KOPT-K1 (cell line): ENCODE measurements around the gene MAGOH.
"Not testable (repeated sequence)": the region's sequence is repeated elsewhere in the genome, so short reads cannot be mapped to it uniquely, and the experiment has no call there.

Experiments
- H3K27ac ChIP-seq: fragments of 200-600 bp; sonication (generic); 2 replicates; pipeline ENCODE4 v1.5.1; 2016; ENCODE audit warnings: antibody characterized with exemption, mild to moderate bottlenecking, low read depth, low read length; ENCODE audit not compliant: poor library complexity, severe bottlenecking
- H3K36me3 ChIP-seq: fragments of 200-600 bp; sonication (generic); 2 replicates; pipeline ENCODE4 v1.5.1; 2017; ENCODE audit warnings: antibody characterized with exemption, mild to moderate bottlenecking, low read length, moderate library complexity; ENCODE audit not compliant: insufficient read depth
- H3K9me3 ChIP-seq: fragments of 200-600 bp; sonication (generic); 2 replicates; pipeline ENCODE4 v1.5.1; 2017; ENCODE audit warnings: antibody characterized with exemption, low read length, mild to moderate bottlenecking; ENCODE audit not compliant: insufficient read depth, poor library complexity, severe bottlenecking

The MAGOH gene

DNA sequence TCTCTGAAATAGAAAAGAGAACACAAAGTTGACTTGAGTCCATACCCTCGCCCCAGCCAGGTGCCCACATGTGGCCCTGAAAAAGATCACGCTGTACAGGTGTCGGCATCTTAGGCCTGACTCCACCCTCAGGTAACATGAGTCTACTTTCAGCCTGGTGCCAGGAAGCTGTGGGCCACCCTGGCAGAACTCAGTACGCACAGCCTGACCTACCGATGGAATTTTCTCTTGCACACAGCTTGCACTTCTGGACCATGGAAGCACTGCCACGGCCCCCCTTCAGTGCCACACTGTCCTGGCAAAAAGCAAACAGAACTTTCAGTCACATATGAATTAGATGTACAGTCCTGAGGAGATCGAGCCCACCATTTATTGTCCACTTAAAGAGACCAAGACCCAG, 20.1 kb downstream of the MAGOH start:
- Histone ChIP-seq H3K36me3 (peaks cover 56% of the 10 kb centered on the region), H3K27ac (no peak overlapping the region), H3K9me3 (no peaks in the 10 kb centered on the region)

DNA sequence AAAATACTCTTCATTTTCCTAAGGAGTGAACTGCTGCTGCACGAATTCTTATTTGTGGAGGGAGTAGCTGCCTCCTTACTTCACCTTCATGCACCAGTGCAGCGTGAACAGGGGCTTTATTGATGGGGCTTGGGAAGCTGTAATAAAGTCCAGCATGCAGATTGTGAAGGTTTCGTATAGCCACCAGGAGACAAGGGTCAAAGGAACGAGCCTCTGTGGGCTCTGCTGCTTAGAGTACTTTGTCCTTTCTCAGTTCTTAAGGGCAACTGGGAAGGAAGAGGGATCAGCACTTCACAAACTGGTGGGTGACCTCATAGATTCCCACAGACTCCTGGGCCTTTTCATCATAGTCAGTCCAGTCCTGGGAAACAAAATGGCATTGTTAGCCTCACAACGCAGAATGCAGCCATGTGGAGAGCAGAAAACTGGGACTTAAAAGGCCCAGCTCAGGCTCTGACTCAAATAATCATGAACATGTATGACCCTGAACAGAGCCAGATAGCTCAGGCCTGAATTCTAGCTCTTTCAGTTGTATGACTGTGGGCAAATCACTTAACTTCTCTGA, 23.9 kb downstream of the MAGOH start:
- peaks cover 94% of the 10 kb centered on the region for H3K36me3 ChIP-seq
- no peak overlapping the region for H3K27ac ChIP-seq
- H3K9me3 ChIP-seq = no peaks in the 10 kb centered on the region

DNA sequence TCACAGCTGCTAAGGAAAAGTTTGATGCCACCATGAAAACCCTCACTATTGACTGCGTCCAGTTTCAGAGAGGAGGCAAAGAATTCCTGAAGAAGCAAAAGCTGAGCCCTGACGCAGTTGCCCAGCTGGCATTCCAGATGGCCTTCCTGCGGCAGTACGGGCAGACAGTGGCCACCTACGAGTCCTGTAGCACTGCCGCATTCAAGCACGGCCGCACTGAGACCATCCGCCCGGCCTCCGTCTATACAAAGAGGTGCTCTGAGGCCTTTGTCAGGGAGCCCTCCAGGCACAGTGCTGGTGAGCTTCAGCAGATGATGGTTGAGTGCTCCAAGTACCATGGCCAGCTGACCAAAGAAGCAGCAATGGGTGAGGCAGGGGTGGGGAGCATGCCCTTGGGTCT, 27.4 kb downstream of the MAGOH start:
- H3K27ac ChIP-seq = no peak overlapping the region
- H3K9me3 ChIP-seq = peaks cover 14% of the 10 kb centered on the region
- peaks cover 99% of the 10 kb centered on the region for H3K36me3 ChIP-seq

DNA sequence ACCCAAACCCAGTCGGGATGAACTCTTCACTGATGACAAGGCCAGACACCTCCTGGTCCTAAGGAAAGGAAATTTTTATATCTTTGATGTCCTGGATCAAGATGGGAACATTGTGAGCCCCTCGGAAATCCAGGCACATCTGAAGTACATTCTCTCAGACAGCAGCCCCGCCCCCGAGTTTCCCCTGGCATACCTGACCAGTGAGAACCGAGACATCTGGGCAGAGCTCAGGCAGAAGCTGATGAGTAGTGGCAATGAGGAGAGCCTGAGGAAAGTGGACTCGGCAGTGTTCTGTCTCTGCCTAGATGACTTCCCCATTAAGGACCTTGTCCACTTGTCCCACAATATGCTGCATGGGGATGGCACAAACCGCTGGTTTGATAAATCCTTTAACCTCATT, 28.0 kb downstream of the MAGOH start:
- peaks cover 20% of the 10 kb centered on the region for H3K9me3 ChIP-seq
- H3K27ac ChIP-seq = no peak overlapping the region
- H3K36me3 ChIP-seq = peaks cover 98% of the 10 kb centered on the region

DNA sequence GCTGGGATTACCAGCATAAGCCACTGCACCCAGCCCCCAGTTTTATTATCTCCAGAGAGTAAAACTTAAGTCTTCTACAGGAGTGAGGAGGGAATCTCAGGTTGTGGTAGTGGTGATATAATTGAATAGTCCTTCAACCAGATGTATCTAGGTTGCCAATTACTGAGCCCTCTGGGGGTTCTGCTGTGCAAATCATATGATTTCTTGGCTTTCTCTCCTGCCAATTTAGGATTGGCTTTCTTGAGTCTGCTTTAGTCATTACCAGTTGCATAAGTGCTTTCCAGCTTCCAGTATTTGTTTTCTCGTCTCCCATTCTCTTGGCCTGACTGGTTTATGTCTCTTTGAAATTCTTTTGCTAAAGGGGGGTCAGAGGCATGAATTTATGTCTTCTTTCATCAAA, 30.6 kb downstream of the MAGOH start:
- Histone ChIP-seq H3K27ac (no peak overlapping the region), H3K9me3 (peaks cover 27% of the 10 kb centered on the region), H3K36me3 (peaks cover 98% of the 10 kb centered on the region)

DNA sequence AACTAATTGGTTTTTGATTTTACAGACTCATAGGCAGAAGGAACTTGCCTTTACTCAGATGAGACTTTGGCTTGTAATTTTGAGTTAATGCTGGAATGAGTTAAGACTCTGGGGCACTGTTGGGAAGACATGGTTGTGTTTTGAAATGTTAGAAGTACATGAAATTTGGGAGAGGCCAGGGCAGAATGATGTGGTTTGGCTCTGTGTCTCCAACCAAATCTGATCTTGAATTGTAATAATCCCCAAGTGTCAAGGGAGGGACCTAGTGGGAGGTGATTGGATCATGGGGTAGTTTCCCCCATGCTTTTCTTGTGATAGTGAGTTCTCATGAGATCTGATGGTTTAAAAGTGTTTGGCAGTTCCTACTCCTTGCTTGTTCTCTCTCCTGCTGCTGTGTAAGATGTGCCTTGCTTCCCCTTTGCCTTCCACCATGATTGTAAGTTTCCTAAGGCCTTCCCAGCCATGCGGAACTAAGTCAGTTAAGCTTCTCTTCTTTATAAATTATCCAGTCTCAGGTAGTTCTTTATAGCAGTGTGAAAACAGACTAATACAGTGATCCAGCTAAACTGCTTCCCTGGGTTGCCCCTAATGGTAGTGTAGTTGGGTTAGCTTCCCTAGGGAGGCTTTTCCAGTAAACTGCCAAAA, 31.5 kb downstream of the MAGOH start:
- Histone ChIP-seq H3K9me3 (peaks cover 27% of the 10 kb centered on the region), H3K36me3 (peaks cover 98% of the 10 kb centered on the region)

DNA sequence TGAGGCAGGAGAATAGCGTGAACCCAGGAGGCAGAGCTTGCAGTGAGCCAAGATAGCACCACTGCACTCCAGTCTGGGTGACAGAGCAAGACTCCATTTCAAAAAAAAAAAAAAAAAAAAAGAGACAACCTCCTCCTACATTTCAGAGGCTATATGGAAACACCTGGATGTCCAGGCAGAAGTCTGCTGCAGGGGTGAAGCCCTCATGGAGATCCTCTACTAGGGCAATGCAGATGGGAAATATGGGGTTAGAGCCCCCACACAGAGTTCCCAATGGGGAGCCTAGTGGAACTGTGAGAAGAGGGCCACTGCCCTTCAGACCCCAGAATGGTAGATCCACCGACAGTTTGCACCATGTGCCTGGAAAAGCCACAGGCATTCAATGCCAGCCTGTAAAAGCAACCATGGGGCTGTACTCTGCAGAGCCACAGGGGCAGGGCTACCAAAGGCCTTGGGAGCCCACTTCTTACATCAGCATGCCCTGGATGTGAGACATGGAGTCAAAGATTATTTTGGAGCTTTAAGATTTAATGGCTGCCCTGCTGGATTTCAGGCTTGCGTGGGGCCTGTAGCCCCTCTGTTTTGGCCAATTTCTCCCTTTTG, 32.1 kb downstream of the MAGOH start:
- H3K27ac ChIP-seq = not testable (repeated sequence)
- Histone ChIP-seq H3K9me3 (peaks cover 27% of the 10 kb centered on the region), H3K36me3 (peaks cover 96% of the 10 kb centered on the region)

More for the DNA sequence above, 31.5 kb downstream of the MAGOH start:
- no peak overlapping the region for H3K27ac ChIP-seq

DNA sequence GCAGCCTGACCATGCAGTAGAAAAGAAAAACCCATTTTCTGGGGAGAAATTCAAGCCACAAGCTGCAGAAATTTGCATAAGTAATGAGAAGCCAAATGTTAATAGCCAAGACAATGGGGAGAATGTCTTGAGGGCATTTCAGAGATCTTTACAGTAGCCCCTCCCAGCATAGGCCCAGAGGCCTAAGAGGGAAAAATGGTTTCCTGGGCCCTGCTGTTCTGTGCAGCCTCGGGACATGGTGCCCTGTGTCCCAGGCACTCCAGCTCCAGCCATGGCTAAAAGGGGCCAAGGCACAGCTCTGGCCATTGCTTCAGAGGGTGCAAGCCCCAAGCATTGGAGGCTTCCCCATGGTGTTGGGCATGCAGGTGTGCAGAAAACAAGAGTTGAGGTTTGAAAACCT, 32.8 kb downstream of the MAGOH start:
- H3K27ac ChIP-seq = not testable (repeated sequence)
- Histone ChIP-seq H3K36me3 (peaks cover 96% of the 10 kb centered on the region), H3K9me3 (peaks cover 27% of the 10 kb centered on the region)

DNA sequence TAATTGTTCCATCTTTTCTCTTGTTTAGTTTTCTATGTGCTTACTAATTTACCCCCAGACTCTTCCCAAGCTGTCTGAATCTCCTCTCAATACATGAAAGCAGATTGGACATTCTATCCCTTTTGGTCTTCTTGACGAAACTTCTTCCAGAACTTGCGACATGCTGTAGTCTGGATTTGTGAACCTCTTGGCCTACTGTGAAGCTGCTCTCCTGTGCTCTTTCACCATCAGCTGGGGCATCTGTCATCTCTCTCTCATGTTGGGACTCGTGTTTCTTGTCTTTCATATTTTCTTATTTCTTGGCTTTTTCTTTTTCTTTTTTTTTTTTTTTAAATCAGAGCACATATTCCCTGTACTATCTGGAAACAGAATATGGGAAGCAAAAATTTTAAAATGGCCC, 34.9 kb downstream of the MAGOH start:
- Histone ChIP-seq H3K36me3 (peaks cover 77% of the 10 kb centered on the region), H3K27ac (no peak overlapping the region), H3K9me3 (peaks cover 27% of the 10 kb centered on the region)

DNA sequence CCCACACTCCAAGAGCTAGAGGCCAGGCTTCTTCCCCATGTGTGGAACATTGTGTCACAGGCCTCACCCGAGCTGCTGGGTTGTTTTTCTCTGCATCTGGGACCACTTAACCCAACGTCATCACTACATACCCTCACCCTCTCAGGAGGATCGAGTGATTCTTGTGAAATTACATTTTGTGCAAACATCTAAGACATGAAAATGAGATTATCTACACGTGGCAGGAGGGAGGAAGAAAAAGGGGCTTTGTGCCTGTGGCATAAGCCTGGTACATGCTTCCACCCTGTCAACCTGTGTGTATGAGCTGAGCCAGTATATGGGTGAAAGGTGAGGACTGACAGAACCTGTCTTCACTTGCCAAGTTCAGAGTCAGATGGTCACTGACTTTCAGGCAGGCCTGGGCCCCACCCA, 40.1 kb downstream of the MAGOH start:
- Histone ChIP-seq H3K27ac (no peak overlapping the region), H3K9me3 (no peaks in the 10 kb centered on the region), H3K36me3 (peaks cover 32% of the 10 kb centered on the region)

DNA sequence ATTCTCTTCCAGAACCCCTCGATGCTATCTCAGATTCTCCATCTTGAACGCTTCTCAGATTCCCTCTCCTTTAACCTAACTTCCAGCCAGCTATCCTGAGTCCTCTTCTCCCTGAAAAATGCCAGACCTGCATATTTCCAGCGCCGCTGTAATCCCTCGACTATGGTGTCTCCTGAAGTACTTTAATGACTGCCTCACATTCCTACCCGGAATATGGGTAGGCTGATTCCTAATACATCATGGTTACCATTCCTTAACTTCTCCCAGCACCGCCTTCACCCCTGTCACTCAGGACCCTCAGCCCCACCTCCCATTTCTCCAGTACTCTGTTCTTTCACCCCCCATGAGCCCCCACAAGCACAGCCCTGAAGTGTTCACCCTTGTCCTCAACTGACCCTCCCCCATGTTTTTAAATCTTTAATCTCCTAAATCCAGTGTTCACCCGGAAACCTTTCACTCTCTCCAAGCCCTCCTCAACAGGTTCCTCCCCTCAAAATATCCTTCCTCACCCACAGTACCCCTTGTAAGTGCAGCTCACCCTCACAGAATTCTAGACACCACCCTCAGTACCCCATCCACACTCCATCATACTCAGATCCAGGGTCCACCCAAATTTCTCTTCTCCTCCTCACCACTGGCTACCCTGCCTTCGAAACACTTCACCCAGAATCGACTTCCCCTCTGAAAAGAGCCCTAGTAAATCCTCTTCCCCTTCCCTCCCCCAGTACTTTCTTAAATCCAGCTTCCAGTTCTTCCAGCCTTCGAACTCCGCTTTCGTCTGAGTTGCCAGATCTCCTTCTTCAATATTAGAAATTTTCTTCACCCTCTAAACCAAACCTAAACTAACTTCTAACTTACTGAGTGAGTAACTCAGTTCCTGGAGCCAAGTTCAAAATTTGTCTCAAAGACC, 40.8 kb downstream of the MAGOH start:
- H3K9me3 ChIP-seq = no peaks in the 10 kb centered on the region
- H3K36me3 ChIP-seq = peaks cover 25% of the 10 kb centered on the region
- H3K27ac ChIP-seq = peak overlapping the region; percentile 97

DNA sequence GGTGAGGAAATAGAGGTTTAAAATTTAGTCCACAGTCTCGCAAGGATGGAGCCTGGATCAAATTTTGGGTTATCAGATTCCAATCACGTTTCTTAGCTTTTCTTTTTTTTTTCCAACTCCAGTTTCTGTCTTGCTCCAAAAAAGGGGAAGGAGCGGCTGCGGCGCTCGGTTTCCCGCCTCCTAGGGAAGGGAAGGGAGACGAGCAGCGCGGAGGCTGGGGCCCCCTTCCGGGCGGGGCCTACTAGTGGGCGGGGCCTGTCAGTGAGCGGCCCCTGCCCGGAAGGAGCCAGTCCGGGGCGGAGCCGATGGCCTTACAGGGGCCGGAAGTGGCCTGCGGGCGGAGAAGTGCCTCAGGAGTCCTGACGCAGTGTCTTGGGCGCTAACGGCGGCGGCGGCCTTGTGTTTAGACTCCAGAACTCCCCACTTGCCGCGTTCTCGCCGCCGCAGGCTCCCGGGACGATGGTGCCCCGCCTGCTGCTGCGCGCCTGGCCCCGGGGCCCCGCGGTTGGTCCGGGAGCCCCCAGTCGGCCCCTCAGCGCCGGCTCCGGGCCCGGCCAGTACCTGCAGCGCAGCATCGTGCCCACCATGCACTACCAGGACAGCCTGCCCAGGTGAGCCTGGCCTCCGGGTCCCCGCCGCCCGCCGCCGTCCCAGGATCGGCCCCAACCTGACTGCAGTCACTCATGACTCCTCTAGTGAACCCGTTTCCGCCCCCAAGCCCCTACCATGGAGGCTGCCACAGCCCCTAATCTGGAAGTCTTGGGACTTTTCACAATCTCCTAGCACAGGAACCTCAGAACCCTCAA, 41.6 kb downstream of the MAGOH start, which contains the start of gene CPT2:
Gene CPT2, plus strand, starts transcription at position 340 of the 806 bp plus-strand sequence. Its CDS starts 120 bp downstream, at position 460.
- peak within 1 kb of the TSS; percentile 97 for H3K27ac ChIP-seq
- peaks cover 18% of the 10 kb centered on the region; the same call in 1 of the 2 replicates for H3K36me3 ChIP-seq
- H3K9me3 ChIP-seq = no peaks in the 10 kb centered on the region

DNA sequence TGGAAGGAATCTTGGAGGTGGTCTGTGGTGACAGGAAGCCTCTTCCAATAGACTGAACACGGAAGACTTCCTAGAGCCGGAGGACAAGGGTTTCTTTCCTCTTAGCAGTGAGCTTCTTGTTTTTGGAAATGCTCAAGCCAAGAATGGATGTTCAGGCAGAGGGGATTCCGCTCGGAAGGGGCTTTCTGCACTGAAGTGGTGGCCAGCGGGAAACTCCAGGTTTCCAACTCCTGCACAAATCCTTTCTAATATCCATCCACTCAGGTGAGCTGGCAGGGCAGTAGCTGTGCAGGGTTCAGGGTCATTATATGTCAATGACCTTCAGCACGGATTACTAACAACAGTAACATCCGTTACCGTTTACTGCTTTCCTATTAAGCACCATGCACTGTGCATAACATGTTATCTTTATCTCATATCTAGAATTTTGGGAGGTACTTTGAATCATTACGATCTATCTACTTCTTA, 42.3 kb downstream of the MAGOH start:
- H3K27ac ChIP-seq = peak overlapping the region; percentile 97
- no peaks in the 10 kb centered on the region for H3K9me3 ChIP-seq
- peaks cover 11% of the 10 kb centered on the region; the same call in 1 of the 2 replicates for H3K36me3 ChIP-seq
